Activated CD8-positive, alpha-beta memory T cell treated with anti-CD3 and anti-CD28 coated beads, Interleukin-2, amount 50 U/mL, for 48 hours (primary cell): ENCODE results near the gene NKAP.
A peak's percentile ranks its signal among the peaks of the same experiment; 100 is the strongest.
"Not testable (repeated sequence)": the region's sequence is repeated elsewhere in the genome, so short reads cannot be mapped to it uniquely, and the experiment has no call there.

Source experiments
- DNase-seq: peaks from one replicate; pipeline ENCODE4 v3.0.0-alpha.2; 2020

NKAP gene

DNA sequence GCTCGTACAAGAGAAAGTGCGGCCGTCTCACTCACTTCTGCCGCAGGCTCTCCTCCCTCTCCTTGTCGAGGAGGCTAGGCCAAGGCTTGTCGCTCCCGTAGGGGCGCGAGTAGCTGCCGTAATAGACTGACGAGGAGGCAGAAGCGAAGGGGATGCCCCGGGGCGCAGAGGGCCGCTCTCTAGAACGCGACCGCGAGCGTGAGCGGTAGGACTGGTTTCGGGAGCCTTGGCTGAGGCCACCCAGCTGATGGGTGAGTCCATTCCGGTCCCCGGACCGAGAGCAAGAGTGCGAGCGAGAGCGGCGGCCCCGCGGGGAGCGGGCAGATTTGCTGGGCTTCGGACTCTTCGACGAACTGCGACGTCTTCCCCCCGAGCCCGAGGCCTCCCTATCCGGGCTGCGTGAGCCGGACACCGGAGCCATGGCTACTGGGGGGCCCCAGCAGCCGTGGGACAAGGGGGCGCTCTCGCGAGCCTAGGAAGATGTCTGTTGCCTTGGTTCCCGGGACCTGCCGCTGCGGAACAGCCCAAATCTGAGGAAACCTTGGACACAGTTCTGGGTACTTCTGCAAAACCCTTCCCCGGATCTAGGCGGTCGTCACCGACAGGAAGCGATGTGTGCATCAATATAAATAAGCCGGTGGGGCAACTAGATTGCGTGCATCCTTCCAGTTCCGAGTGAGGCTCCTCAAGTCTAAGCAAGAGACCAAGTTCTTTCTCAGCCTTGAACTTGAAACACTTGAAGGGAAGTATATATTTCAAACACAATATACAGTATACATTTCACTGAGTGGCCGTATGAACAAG is at the start of gene NKAP:
TSS of gene NKAP (minus strand) at position 567 of the 804 bp plus-strand sequence. CDS start at position 421, 146 bp downstream.
- DNase-seq, result peak; percentile 85

DNA sequence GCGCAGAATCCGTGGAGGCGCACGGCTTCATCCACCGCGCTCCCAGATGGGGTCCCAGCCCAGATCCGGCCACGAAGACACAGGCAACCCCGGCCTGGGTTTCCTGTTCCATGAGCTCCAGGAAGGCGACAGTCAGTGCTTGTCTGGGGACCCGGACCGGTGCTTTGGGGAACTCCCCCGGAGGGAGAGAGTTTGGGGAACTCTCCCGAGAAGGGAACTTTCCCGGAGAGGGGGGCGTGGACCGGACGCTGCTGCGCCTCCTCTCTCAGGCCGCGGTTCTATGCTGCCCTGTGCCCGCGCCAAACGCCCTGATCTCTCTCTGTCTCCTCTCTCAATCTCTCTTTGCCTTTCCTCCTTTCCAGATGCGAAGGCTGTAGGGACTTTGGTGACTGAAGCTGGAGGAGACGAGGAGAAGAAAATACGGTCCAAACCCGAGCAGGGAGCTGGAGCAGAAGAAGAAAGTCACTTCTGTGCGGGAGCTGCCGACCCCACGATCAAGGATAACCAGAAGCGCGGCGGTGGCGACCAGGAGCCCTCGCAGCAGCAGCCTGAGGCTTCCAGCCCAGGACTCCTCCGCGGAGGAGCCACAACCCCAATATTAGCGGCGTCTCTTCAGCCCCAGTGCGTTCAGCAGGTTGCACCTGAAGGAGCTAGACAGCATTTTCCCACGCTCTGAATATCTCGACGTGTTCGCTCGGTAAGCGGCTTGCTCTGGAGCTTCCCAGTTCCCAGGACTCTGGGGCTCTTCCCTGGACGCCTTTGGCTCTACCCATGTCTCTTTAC is 47.6 kb upstream of the NKAP start:
- DNase-seq, result no peak

DNA sequence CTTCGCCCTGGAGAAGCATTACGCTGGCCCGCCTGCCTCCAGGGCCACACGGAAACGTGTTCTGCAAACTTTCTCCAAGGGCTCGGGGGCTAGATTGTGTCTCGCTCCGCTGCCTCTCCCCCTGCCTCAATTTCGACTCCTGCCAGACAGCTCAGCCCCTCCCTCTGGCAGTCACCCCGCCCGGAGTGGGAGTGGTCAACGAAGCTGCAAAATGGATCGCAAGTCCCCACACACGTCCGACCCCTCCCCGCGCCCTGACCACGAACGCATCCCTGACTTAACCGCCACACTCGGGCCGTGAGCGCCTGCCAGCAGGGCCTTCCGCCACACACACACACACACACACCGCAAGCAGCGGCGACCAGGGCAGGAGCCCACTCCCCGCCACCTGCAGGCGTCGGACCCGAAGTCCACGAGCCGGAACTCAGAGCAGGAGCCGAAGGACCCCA is 47.0 kb upstream of the NKAP start:
- DNase-seq, result peak; percentile 49

DNA sequence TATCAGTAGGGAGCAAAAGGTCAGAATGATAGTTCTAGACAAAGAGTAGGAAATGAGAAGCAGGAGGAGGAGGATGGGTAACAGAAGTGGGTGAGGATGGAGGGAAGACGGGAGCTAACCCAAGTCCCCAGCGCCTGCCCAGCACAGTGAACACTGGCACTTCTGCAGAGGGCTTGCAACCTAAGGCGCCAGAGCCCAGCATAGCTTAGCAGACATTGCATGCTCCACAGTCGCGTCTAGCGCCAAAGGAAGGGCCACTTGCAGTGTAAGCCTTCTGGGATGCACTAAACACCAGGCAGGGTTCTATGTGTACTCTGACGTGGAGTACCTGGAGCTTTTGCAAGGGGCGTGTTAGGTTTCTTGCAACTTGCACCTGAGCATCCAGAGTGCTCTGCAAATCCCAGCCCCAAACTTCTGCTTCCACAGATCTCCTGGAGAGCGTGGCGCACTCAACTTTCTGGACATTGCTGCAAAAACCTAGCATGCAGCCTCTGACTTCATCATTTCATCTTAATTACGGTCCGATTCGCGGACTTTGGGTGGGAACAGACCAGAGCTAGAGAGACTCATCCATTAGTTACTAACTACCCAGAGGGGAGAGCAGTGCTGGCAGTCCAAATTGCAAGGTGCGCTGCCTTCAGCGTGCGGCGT is 46.5 kb upstream of the NKAP start:
- no peak for DNase-seq

DNA sequence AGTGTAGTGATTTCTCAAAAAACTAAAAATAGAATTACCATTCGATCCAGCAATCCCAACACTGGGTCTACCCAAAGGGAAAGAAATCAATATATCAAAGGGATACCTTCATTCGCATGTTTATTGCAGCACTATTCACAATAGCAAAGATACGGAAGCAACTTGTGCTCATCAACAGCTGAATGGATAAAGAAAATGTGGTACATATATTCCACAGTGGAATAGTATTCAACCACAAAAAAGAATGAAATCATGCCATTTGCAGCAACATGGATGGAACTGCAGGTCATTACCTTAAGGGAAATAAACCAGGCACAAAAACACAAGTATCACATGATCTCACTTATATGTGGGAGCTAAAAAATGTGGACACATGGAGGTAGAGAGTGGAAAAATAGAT is 42.7 kb upstream of the NKAP start:
- DNase-seq, result no peak

DNA sequence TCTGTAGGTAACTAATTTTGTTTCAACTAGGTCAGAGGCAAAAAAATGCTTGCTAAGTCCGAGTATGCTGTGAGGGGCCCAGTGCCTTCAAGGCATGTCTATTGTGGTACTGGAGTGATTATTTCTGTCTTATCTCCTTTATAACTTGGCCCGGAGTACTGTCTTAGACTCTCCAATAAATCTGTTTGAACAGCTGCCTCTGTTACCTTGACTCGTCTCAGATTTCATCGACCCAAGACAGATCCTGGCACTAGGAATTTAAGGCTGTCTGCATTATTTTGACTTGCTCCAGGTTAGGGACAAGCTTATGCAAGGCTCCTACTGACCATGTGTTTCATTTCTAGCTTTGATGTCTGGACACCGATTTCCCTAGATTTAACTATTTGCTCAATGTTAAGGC is 41.1 kb upstream of the NKAP start:
- DNase-seq, result no peak

DNA sequence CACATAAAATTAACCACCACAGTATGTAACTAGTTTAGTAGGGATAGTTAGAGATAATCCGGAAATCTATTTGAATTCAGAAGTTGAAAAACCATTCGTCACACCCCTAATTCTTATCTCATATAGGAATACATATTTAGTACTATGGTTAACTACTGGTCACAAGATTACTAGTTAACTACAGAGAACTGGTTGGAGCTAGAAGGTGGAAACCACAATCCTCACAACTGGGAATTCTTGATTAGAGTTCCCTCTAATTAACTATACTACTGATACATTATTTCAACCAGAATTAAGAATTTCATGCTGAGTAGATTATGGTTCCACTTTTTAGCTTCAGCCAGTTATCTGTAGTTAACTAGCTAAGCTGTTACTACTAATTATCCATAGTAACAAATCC is 39.9 kb upstream of the NKAP start:
- no peak for DNase-seq

DNA sequence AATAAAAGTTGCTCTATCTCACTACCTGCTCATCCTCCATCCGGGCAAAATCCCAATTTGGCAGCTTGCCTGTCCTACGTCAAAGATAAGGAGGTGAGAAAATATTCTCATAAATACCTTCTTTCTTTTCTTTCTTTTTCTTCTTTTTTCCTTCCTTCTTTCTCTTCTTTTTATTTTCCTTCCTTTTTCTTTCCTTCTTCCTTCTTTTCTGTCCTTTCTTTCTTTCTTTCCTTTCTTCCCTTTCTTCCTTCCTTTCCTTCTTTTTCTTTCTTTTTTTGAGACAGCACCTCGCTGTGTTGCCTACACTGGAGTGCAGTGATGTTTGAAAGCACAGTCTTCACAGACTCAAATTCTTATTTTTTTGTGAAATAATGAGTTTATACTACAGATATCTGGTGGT is 38.6 kb upstream of the NKAP start:
- DNase-seq, result no peak

DNA sequence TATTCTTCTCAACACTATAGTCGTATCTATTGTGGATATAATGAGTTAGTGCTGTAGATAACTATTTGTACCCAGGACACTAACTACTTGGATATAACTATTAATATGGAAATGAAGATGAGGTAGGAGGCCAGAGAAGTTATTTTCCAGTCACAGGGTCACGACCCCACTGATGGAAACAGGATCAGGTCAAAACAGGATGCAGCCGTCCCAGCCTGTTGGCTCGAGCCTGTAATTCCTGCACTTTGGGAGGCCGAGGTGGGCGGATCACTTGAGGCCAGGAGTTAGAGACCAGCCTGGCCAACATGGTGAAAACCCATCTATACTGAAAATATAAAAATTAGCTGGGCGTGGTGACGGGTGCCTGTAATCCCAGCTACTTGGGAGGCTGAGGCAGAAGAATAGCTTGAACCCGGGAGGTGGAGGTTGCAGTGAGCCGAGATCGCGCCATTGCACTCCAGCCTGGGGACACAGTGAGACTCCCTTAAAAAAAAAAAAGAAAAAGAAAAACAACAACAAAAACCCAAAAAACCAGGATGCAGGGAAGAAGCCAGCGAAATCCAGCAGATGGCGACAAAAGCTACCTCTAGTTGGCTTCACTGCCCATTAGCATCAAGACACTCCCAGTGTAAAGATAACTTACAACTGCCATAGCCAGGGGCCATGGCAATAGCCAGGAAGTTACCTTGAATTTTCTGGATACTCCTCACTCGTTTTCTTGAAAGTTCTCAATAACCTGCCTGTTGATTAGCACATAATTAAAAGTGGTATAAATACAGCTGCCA is 37.9 kb upstream of the NKAP start:
- DNase-seq, result no peak

DNA sequence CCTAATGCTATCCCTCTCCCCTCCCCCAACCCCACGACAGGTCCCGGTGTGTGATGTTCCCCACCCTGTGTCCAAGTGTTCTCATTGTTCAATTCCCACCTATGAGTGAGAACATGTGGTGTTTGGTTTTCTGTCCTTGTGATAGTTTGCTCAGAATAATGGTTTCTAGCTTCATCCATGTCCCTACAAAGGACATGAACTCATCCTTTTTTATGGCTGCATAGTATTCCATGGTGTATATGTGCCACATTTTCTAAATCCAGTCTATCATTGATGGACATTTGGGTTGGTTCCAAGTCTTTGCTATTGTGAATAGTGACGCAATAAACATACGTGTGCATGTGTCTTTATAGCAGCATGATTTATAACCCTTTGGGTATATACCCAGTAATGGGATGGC is 33.6 kb upstream of the NKAP start:
- not testable (repeated sequence) for DNase-seq

DNA sequence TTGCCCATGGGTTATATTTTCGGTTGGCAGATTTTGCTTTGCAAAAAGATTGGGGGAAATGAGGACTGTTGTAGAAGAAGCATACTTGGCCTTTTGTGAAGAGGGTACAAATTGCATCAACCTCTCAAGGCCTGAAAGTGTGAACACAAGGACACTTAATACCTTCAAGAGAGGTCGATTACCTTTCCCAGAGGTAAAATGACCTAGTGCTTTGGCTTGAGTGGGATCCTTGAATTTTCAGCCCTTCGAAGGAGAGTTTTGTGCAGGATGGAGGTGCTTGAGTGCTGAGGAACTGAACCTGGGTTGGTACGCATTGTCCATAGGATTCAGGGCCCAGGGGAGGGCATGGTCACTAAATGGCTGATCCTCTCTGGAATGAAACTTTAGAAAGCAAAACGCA is 27.6 kb upstream of the NKAP start:
- no peak for DNase-seq

DNA sequence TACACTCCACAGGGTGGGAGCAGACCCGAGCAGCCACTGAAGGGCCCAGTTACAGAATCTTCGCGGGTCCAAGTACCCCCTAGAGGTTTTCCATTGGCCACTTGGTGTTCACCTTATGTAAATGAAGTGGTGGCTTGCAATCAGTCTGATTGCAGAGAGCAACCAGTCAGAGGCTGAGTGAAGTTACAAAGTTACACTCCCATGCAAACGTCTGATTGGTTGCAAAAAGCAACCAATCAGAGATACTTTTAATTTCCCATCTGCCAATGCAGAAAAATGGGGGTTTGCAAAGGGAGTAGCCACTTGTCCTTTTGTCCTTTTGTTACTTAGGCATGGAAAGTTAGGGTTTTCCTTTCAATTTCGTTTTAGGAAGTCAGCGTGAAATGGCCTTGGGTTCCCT is 27.0 kb upstream of the NKAP start:
- no peak for DNase-seq

DNA sequence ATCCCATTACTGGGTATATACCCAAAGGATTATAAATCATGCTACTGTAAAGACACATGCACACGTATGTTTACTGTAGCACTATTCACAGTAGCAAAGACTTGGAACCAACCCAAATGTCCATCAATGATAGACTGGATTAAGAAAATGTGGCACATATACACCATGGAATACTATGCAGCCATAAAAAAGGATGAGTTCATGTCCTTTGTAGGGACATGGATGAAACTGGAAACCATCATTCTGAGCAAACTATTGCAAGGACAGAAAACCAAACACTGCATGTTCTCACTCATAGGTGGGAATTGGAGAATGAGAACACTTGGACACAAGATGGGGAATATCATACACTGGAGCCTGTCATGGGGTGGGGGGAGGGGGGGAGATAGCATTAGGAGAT is 23.3 kb upstream of the NKAP start:
- DNase-seq, result not testable (repeated sequence)

DNA sequence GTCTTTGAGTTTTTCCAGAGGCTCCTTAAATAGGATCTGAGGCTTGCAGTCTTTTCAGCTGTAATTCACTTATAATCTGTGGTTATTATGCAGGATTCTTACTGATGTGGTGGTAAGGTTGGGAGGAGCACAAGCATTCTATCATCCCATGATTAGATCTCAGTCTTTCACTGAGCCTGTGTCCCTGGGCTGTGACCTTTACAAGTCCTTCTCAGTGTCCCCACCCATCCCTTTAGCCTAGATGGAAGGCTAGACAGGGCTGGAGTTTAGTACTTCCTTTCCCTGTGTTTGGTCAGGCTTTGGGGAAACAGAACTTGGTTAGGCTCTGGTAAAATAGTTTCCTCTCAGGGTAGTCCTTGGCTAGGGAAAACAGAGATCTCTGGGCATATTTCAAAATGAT is 17.1 kb upstream of the NKAP start:
- no peak for DNase-seq

DNA sequence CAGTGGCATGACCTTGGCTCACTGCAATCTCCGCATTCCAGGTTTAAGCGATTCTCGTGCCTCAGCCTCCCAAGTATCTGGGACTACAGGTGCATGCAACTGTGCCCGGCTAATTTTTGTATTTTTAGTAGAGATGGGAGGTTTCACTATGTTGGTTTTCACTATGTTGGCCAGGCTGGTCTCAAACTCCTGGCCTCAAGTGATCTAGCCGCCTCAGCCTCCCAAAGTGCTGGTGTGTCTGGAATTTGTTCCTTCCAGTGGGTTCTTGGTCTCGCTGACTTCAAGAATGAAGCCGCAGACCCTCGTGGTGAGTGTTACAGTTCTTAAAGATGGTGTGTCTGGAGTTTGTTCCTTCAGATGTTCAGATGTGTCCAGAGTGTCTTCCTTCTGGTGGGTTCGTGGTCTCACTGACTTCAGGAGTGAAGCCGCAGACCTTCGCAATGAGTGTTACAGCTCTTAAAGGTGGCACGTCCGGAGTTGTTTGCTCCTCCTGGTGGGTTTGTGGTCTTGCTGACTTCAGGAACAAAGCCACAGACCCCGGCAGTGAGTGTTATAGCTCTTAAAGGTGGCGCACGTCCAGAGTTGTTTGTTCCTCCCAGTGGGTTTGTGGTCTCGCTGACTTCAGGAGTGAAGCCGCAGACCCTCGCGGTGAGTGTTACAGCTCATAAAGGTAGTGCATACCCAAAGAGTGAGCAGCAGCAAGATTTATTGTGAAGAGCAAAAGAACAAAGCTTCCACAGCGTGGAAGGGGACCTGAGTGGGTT is 12.4 kb upstream of the NKAP start:
- peak; percentile 72 for DNase-seq

DNA sequence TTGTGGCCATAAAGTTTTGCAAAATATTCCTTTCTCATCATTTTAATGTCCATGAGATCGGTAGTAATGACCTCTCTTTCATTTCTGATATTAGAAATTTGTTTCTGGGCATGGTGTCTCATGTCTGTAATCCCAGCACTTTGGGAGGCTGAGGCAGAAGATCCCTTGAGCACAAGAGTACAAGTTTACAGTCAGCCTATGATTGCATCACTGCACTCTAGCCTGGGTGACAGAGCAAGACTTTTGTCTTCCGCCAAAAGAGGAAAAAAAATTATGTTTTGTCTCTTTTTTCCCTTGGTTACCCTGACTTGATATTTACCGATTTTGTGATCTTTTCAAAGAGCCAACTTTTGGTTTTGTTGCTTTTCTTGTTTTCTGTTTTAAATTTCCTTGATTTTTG is 10.8 kb upstream of the NKAP start:
- no peak for DNase-seq

DNA sequence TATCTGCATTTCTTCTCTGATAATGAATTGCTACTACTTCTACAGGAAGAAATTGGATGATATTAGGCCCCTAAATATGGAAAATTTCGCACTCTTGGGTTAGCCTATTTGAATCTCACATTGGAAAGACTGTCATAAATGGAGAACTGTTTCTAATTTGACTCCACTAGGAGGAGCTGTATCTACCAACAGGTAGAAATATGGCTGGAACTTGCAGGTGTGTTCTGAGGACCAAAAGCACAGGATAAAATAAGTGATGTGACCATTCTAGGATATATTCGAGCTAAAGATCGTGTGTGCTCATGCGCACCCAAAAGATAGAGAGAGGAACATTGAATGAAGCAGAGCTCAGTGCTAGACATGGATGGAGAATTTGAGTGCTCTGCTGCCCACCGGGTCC is 4.8 kb upstream of the NKAP start:
- no peak for DNase-seq

DNA sequence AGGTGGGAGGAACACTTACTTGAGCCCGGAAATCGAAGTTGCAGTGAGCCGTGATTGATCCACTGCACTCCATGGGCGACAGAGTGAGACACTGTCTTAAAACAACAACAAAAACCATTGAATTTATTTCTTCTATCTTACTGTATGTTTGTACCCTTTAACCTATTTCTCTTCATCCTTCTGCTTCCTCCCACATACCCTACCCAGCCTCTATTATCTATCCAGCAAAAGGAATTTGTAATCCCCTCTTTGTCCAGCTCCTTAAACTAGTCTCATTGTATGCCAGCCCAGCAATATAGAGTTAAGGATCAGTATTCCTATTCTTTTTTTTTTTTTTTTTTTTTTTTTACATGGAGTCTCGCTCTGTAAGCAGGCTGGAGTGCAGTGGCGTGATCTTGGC is 1.9 kb upstream of the NKAP start:
- DNase-seq, result no peak

DNA sequence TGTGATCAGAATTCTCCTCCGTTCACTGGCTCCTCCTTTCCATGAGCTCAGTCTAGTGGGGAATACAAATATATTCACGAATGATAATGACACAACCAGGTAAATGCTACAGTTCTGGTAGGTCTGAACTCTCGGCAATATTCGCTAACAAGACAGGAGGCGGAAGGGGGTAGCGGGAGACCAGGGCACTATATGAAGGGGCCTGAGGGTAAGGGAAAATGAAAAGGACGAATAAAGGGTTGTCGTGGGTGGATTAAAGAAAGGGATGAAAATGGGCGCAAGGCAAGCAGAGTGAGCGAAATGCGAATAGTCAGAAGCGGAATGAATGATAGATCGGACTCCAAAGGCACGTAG is 743 bp downstream of the NKAP start:
- no peak for DNase-seq

DNA sequence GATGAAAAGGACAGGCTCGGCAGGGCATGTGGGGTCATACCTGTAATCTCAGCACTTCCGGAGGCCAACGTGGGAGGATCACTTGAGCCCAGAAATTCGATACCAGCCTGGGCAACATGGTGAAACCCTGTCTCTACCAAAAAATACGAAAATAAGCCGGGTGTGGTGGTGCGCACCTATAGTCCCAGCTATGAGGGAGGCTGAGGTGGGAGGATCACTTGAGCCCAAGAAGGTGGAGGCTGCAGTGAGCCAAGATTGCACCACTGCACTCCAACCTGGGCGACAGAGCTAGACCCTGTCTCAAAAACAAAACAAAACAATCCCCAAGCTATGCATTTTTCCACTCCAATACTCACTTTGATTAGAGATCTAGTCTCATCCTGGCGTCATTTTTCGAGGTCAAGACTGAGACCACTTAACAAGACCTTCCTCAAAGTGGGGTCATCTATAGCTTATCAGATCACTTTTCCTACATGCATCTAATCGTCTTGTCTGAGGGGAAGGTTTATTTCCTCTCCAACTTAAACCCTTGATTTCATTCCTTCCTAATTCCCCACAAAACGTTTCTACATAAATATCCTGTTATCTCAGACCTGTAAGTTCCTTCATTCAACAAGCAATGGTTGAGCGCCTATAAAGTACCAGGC is 1.3 kb downstream of the NKAP start:
- no peak for DNase-seq

DNA sequence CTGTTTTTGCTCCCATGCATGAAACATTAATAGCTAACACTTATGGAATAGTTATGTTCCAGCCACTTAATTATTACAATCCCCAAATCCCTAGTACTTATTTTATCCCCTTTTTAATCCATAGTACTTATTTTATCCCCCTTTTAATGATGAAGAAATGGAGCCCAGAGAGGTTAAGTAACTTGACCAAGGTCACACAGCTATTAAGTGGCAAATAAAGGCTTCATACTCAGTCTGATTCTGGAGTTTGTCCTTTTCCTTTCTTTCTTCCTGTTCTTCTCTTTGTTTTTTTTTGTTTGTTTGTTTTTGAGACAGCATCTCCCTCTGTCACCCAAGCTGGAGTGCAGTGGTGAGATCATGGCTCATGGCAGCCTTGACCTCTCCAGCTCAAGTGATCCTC is 2.2 kb downstream of the NKAP start:
- DNase-seq, result no peak
